ENCODE data around the gene TNFRSF9.

DNA sequence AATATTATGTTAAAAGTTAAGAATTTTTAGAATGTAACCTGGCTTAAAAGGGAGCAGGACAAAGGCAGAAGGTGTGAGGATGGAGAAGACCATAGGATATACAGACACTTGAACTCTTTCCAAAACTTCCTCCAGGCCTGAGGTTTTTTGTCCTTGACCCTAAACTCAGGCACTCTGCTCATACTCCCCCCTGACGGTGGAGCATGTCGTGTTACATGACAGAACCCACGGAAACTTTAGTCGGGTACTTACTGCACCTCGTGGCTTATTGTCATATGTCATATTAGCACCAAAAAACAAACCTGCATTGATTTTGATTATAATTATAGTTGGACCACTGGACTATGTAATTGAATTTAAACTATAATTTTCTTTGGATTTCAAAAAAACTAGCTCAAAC lies 20.8 kb downstream of the TNFRSF9 start:
- TF ChIP-seq, protein P1, sequence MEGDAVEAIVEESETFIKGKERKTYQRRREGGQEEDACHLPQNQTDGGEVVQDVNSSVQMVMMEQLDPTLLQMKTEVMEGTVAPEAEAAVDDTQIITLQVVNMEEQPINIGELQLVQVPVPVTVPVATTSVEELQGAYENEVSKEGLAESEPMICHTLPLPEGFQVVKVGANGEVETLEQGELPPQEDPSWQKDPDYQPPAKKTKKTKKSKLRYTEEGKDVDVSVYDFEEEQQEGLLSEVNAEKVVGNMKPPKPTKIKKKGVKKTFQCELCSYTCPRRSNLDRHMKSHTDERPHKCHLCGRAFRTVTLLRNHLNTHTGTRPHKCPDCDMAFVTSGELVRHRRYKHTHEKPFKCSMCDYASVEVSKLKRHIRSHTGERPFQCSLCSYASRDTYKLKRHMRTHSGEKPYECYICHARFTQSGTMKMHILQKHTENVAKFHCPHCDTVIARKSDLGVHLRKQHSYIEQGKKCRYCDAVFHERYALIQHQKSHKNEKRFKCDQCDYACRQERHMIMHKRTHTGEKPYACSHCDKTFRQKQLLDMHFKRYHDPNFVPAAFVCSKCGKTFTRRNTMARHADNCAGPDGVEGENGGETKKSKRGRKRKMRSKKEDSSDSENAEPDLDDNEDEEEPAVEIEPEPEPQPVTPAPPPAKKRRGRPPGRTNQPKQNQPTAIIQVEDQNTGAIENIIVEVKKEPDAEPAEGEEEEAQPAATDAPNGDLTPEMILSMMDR (IDR thresholded peaks at IDR 0.05; ENCODE audit: low read length) = no peak
- no peak for TF ChIP-seq EZH2 (IDR thresholded peaks at IDR 0.05; ENCODE audit: borderline replicate concordance, low read length)
